Suprapubic skin (tissue), 4 donors: ENCODE data around the gene GTF2IRD1.

Experiments used
- CTCF ChIP-seq, 2 donors: fragments of 200-600 bp in 1 of 2; fragments of 450-650 bp in 1 of 2; sonication (generic) in 1 of 2; IDR thresholded peaks; one replicate each; pipeline ENCODE4 v1.5.1; 2016 to 2019; ENCODE audit warnings: antibody characterized with exemption in 2 of 2, mild to moderate bottlenecking in 1 of 2, moderate library complexity in 1 of 2
- EP300 ChIP-seq: sonication (generic); formaldehyde crosslinking; IDR thresholded peaks from one replicate; pipeline ENCODE4 v1.6.1; 2017; ENCODE audit warnings: antibody characterized with exemption
- POLR2A ChIP-seq, 2 donors: fragments of 450-650 bp; IDR thresholded peaks; one replicate each; pipeline ENCODE4 v1.6.1; 2017; ENCODE audit warnings: antibody characterized with exemption in 2 of 2, mild to moderate bottlenecking in 2 of 2, moderate library complexity in 2 of 2
- POLR2AphosphoS5 ChIP-seq, 3 donors: sonication (generic); formaldehyde crosslinking; IDR thresholded peaks; one replicate each; pipeline ENCODE4 v1.6.1; 2017; ENCODE audit warnings: antibody characterized with exemption in 3 of 3

GRCh38 chr7:74410772-74411171, 42.9 kb upstream of the GTF2IRD1 start:
- no peak for TF ChIP-seq POLR2AphosphoS5 (IDR thresholded peaks at IDR 0.05)
- no peak for TF ChIP-seq CTCF (IDR thresholded peaks at IDR 0.05)
- no peak for TF ChIP-seq POLR2A (IDR thresholded peaks at IDR 0.05)
- TF ChIP-seq EP300, result no peak
